Liver (tissue), 9 donors: ENCODE data around the gene SEC24C. TPM values are rescaled to one million over a fixed set of nuclear protein-coding genes. Genes with fewer than 3 reads are reported as not detected.

Experiments used
- DNase-seq: peaks from one replicate; pipeline ENCODE4 v3.0.0-alpha.2; 2017; ENCODE audit warnings: low spot score
- H3K27ac ChIP-seq, 2 donors: one replicate each; pipeline ENCODE4 v1.7.0; 2013; ENCODE audit warnings: inconsistent platforms in 2 of 2, low read length in 2 of 2, control low read depth in 1 of 2, low read depth in 1 of 2, mild to moderate bottlenecking in 1 of 2
- H3K27me3 ChIP-seq, 4 donors: one replicate each; pipeline versions ENCODE4 v1.6.1 to v1.7.0; 2013; ENCODE audit warnings: low read length in 3 of 4, inconsistent platforms in 1 of 4, mild to moderate bottlenecking in 1 of 4, moderate library complexity in 1 of 4; ENCODE audit not compliant: control insufficient read depth in 4 of 4, insufficient read depth in 4 of 4
- H3K36me3 ChIP-seq, 4 donors: one replicate each; pipeline versions ENCODE4 v1.6.1 to v1.7.0; 2013; ENCODE audit warnings: low read length in 3 of 4, mild to moderate bottlenecking in 3 of 4, low read depth in 1 of 4, moderate library complexity in 1 of 4; ENCODE audit not compliant: control insufficient read depth in 4 of 4, insufficient read depth in 3 of 4
- H3K4me1 ChIP-seq, 4 donors: one replicate each; pipeline versions ENCODE4 v1.6.1 to v1.7.0; 2013; ENCODE audit warnings: low read length in 3 of 4, mild to moderate bottlenecking in 3 of 4, moderate library complexity in 1 of 4; ENCODE audit not compliant: control insufficient read depth in 4 of 4, insufficient read depth in 4 of 4
- H3K4me3 ChIP-seq, 3 donors: one replicate each; pipeline versions ENCODE4 v1.6.1 to v1.7.0; 2013; ENCODE audit warnings: low read length in 3 of 3, control low read depth in 1 of 3, low read depth in 1 of 3, mild to moderate bottlenecking in 1 of 3
- H3K9ac ChIP-seq, 2 donors: one replicate each; pipeline ENCODE4 v1.7.0; 2013; ENCODE audit warnings: low read length in 2 of 2, mild to moderate bottlenecking in 2 of 2, moderate library complexity in 2 of 2, control low read depth in 1 of 2, low read depth in 1 of 2
- H3K9me3 ChIP-seq, 4 donors: one replicate each; pipeline versions ENCODE4 v1.6.1 to v1.7.0; 2013; ENCODE audit warnings: low read length in 3 of 4; ENCODE audit not compliant: control insufficient read depth in 4 of 4
- EGR1 ChIP-seq, 2 donors: IDR thresholded peaks; 2 replicates each; pipeline ENCODE4 v1.6.1; 2016 to 2018; ENCODE audit warnings: antibody characterized with exemption in 2 of 2, low read depth in 2 of 2
- FOXA2 ChIP-seq: IDR thresholded peaks from 2 replicates; pipeline ENCODE4 v1.6.1; 2016; ENCODE audit warnings: antibody characterized with exemption
- GABPA ChIP-seq, 2 donors: IDR thresholded peaks in 1 of 2; conservative IDR thresholded peaks in 1 of 2; 2 replicates each; pipeline ENCODE4 v1.6.1; 2016; ENCODE audit warnings: antibody characterized with exemption in 2 of 2, mild to moderate bottlenecking in 1 of 2, moderate library complexity in 1 of 2
- HNF4A ChIP-seq, 2 donors: conservative IDR thresholded peaks; 2 replicates each; pipeline ENCODE4 v1.6.1; 2016; ENCODE audit warnings: antibody characterized with exemption in 2 of 2, mild to moderate bottlenecking in 2 of 2
- JUND ChIP-seq, 2 donors: IDR thresholded peaks; 2 replicates each; pipeline ENCODE4 v1.6.1; 2016; ENCODE audit warnings: antibody characterized with exemption in 2 of 2
- RAD21 ChIP-seq, 2 donors: IDR thresholded peaks; 2 replicates each; pipeline ENCODE4 v1.6.1; 2016; ENCODE audit warnings: antibody characterized with exemption in 2 of 2, mild to moderate bottlenecking in 2 of 2
- RXRA ChIP-seq, 2 donors: IDR thresholded peaks; 2 replicates each; pipeline ENCODE4 v1.6.1; 2017 to 2018; ENCODE audit warnings: antibody characterized with exemption in 2 of 2, mild to moderate bottlenecking in 1 of 2
- SP1 ChIP-seq: IDR thresholded peaks from 2 replicates; pipeline ENCODE4 v1.6.1; 2018; ENCODE audit warnings: antibody characterized with exemption, mild to moderate bottlenecking
- YY1 ChIP-seq: IDR thresholded peaks from 2 replicates; pipeline ENCODE4 v1.6.1; 2016; ENCODE audit warnings: antibody characterized with exemption, mild to moderate bottlenecking
- WGBS: extraction: QIAGEN DNeasy Blood & Tissue Kit; methylation state at CpG from one replicate; pipeline ENCODE4 v1.1.7; 2013; 5-methylcytosine and 5-hydroxymethylcytosine counted together
- polyA plus RNA-seq, 2 donors: library from polyadenylated mRNA; stranded (reverse) in 1 of 2; unstranded in 1 of 2; fragments of 200-250 nt in 1 of 2; fragments of >200 nt in 1 of 2; fragmentation: Nextera tagmentation in 1 of 2; extraction: Ambion mirVana in 1 of 2; gene quantifications; one replicate each; pipeline versions ENCODE4 v1.2.1 to v1.2.3, GENCODE V29; 2013 to 2015
- total RNA-seq, 2 donors: library from RNA; depleted of rRNA; stranded (reverse); fragments of >200 nt; gene quantifications; one replicate each; pipeline ENCODE4 v1.2.3, GENCODE V29; 2014
- TF ChIP-seq, protein P1 (sequence below): IDR thresholded peaks from 2 replicates; pipeline ENCODE4 v1.6.1; 2016; ENCODE audit warnings: antibody characterized with exemption
- TF ChIP-seq, protein P2 (sequence below): IDR thresholded peaks from 2 replicates; pipeline ENCODE4 v1.6.1; 2016; ENCODE audit warnings: antibody characterized with exemption
- TF ChIP-seq, protein P3 (sequence below): fragments of 150-350 bp; IDR thresholded peaks from 2 replicates; pipeline ENCODE4 v1.5.1; 2017; ENCODE audit warnings: improper control_type of control experiment, low read depth, low read length; ENCODE audit not compliant: missing input control
- TF ChIP-seq, protein P4 (sequence below): IDR thresholded peaks from 2 replicates; pipeline ENCODE4 v1.6.1; 2016; ENCODE audit warnings: antibody characterized with exemption, mild to moderate bottlenecking
- TF ChIP-seq, protein P5 (sequence below): IDR thresholded peaks from 2 replicates; pipeline ENCODE4 v1.6.1; 2016; ENCODE audit warnings: antibody characterized with exemption
- donor health status: healthy.
- donor health status: healthy.
- donor health status: healthy.
- donor health status: healthy.
- donor health status: healthy.

Gene SEC24C
- total and polyA plus RNA-seq, 4 donors, result 15.0 to 48.1 (median 40.9) TPM

DNA sequence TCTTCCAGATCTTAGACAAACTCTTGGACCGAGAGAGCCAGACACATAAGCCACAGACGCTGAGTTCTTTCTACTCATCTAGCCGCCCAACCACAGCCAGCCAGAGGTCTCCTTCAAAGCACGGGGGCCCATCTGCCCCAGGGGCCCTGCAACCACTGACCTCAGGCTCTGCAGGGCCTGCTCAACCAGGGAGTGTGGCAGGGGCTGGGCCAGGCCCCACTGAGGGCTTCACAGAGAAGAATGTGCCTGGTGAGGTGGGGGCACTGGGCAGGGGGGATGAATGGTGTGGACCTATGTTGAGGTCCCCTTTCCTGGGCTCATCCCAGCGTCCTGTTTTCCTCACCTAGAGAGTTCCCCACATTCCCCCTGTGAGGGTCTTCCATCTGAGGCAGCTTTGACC, 52.6 kb downstream of the SEC24C start:
- Histone ChIP-seq H3K4me1 (no peaks in the 10 kb centered on the region), H3K27me3 (no peaks in the 10 kb centered on the region), H3K9me3 (no peaks in the 10 kb centered on the region), H3K4me3 (no peak overlapping the region), H3K27ac (no peak overlapping the region), H3K36me3 (peaks cover 22 to 95% (median 75%) of the 10 kb centered on the region in 4 donors), H3K9ac (no peak overlapping the region)
- WGBS, result 91% methylated on average over 5 of the region's 5 CpGs
- no peak for TF ChIP-seq YY1
- no peak for TF ChIP-seq FOXA2
- TF ChIP-seq, protein P1, sequence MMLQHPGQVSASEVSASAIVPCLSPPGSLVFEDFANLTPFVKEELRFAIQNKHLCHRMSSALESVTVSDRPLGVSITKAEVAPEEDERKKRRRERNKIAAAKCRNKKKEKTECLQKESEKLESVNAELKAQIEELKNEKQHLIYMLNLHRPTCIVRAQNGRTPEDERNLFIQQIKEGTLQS, result no peak
- TF ChIP-seq RXRA (IDR thresholded peaks at IDR 0.05), result no peak
- TF ChIP-seq GABPA (IDR thresholded peaks at IDR 0.05 in 1 of 2, conservative IDR thresholded peaks at IDR 0.05 in 1 of 2), result no peak
- TF ChIP-seq JUND (IDR thresholded peaks at IDR 0.05), result no peak
- no peak for TF ChIP-seq EGR1 (IDR thresholded peaks at IDR 0.05; ENCODE audit: low read depth in 2 of 2)
- TF ChIP-seq, protein P2, sequence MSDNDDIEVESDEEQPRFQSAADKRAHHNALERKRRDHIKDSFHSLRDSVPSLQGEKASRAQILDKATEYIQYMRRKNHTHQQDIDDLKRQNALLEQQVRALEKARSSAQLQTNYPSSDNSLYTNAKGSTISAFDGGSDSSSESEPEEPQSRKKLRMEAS, result no peak
- TF ChIP-seq, protein P3, sequence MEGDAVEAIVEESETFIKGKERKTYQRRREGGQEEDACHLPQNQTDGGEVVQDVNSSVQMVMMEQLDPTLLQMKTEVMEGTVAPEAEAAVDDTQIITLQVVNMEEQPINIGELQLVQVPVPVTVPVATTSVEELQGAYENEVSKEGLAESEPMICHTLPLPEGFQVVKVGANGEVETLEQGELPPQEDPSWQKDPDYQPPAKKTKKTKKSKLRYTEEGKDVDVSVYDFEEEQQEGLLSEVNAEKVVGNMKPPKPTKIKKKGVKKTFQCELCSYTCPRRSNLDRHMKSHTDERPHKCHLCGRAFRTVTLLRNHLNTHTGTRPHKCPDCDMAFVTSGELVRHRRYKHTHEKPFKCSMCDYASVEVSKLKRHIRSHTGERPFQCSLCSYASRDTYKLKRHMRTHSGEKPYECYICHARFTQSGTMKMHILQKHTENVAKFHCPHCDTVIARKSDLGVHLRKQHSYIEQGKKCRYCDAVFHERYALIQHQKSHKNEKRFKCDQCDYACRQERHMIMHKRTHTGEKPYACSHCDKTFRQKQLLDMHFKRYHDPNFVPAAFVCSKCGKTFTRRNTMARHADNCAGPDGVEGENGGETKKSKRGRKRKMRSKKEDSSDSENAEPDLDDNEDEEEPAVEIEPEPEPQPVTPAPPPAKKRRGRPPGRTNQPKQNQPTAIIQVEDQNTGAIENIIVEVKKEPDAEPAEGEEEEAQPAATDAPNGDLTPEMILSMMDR, result no peak
- DNase-seq, result no peak

DNA sequence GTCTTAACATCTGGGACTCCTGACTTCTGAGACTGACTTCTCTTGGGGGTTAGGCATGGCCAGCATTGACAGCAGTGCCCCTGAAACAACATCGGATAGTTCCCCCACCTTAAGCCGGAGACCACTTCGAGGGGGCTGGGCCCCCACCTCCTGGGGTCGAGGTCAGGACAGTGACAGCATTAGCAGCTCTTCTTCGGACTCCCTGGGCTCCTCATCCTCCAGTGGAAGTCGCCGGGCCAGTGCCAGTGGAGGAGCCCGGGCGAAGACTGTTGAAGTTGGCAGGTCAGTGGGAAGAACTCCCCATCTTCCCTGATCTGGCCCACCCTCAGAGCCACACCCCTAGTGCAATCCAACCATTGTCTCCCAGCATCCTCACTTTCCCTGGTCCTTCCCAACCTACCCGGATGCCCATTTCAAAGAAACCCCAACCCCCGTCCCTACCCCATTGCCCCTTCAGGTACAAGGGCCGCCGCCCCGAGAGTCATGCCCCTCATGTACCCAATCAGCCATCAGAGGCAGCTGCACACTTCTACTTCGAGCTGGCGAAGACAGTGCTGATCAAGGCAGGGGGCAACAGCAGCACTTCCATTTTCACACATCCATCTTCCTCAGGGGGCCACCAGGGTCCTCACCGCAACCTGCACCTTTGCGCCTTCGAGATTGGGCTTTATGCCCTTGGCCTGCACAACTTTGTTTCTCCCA, 53.3 kb downstream of the SEC24C start:
- no peak for DNase-seq
- WGBS, result 92% methylated on average over 19 of the region's 19 CpGs
- Histone ChIP-seq H3K27me3 (no peaks in the 10 kb centered on the region), H3K27ac (no peak overlapping the region), H3K36me3 (peaks cover 19 to 95% (median 74%) of the 10 kb centered on the region in 4 donors), H3K9ac (no peak overlapping the region), H3K9me3 (no peaks in the 10 kb centered on the region), H3K4me3 (no peak overlapping the region), H3K4me1 (no peaks in the 10 kb centered on the region)
- TF ChIP-seq, protein P4, sequence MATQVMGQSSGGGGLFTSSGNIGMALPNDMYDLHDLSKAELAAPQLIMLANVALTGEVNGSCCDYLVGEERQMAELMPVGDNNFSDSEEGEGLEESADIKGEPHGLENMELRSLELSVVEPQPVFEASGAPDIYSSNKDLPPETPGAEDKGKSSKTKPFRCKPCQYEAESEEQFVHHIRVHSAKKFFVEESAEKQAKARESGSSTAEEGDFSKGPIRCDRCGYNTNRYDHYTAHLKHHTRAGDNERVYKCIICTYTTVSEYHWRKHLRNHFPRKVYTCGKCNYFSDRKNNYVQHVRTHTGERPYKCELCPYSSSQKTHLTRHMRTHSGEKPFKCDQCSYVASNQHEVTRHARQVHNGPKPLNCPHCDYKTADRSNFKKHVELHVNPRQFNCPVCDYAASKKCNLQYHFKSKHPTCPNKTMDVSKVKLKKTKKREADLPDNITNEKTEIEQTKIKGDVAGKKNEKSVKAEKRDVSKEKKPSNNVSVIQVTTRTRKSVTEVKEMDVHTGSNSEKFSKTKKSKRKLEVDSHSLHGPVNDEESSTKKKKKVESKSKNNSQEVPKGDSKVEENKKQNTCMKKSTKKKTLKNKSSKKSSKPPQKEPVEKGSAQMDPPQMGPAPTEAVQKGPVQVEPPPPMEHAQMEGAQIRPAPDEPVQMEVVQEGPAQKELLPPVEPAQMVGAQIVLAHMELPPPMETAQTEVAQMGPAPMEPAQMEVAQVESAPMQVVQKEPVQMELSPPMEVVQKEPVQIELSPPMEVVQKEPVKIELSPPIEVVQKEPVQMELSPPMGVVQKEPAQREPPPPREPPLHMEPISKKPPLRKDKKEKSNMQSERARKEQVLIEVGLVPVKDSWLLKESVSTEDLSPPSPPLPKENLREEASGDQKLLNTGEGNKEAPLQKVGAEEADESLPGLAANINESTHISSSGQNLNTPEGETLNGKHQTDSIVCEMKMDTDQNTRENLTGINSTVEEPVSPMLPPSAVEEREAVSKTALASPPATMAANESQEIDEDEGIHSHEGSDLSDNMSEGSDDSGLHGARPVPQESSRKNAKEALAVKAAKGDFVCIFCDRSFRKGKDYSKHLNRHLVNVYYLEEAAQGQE, result no peak
- TF ChIP-seq, protein P5, sequence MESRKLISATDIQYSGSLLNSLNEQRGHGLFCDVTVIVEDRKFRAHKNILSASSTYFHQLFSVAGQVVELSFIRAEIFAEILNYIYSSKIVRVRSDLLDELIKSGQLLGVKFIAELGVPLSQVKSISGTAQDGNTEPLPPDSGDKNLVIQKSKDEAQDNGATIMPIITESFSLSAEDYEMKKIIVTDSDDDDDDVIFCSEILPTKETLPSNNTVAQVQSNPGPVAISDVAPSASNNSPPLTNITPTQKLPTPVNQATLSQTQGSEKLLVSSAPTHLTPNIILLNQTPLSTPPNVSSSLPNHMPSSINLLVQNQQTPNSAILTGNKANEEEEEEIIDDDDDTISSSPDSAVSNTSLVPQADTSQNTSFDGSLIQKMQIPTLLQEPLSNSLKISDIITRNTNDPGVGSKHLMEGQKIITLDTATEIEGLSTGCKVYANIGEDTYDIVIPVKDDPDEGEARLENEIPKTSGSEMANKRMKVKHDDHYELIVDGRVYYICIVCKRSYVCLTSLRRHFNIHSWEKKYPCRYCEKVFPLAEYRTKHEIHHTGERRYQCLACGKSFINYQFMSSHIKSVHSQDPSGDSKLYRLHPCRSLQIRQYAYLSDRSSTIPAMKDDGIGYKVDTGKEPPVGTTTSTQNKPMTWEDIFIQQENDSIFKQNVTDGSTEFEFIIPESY, result no peak
- TF ChIP-seq RAD21 (IDR thresholded peaks at IDR 0.05) (no peak), YY1 (no peak), EGR1 (IDR thresholded peaks at IDR 0.05; ENCODE audit: low read depth in 2 of 2) (no peak), JUND (IDR thresholded peaks at IDR 0.05) (no peak), HNF4A (conservative IDR thresholded peaks at IDR 0.05) (no peak), SP1 (no peak)
- TF ChIP-seq, protein P2, result no peak
- TF ChIP-seq, protein P1, result no peak
